ENCODE measurements around the gene PRRT2.

Gene PRRT2

DNA sequence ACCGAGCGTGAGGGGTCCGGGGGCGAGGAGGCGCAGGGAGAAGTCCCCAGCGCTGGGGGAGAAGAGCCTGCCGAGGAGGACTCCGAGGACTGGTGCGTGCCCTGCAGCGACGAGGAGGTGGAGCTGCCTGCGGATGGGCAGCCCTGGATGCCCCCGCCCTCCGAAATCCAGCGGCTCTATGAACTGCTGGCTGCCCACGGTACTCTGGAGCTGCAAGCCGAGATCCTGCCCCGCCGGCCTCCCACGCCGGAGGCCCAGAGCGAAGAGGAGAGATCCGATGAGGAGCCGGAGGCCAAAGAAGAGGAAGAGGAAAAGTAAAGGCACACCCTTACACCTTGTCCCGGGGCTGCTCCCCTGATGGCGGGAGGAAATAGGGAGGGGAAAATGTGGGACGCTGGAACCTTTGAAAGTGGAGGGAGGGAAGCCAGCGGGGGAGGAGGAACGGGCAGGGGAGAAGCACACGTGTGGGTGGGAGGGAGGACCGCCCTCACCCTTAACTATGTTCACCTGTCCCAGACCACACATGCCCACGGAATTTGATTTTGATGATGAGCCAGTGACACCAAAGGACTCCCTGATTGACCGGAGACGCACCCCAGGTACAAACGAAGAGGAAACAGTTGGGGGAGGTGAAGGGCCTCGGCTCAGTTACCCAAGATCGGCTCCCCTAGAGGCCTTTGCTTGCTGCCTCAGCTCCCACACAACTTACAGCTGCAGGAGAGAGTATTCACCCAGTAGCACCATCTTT is 4.9 kb downstream of the PRRT2 start:
- no peak for DNase-seq (ENCODE audit: extremely low read depth, low read depth)
- TF ChIP-seq, protein P1, sequence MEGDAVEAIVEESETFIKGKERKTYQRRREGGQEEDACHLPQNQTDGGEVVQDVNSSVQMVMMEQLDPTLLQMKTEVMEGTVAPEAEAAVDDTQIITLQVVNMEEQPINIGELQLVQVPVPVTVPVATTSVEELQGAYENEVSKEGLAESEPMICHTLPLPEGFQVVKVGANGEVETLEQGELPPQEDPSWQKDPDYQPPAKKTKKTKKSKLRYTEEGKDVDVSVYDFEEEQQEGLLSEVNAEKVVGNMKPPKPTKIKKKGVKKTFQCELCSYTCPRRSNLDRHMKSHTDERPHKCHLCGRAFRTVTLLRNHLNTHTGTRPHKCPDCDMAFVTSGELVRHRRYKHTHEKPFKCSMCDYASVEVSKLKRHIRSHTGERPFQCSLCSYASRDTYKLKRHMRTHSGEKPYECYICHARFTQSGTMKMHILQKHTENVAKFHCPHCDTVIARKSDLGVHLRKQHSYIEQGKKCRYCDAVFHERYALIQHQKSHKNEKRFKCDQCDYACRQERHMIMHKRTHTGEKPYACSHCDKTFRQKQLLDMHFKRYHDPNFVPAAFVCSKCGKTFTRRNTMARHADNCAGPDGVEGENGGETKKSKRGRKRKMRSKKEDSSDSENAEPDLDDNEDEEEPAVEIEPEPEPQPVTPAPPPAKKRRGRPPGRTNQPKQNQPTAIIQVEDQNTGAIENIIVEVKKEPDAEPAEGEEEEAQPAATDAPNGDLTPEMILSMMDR (IDR thresholded peaks at IDR 0.05; ENCODE audit: low read depth, low read length), result no peak

DNA sequence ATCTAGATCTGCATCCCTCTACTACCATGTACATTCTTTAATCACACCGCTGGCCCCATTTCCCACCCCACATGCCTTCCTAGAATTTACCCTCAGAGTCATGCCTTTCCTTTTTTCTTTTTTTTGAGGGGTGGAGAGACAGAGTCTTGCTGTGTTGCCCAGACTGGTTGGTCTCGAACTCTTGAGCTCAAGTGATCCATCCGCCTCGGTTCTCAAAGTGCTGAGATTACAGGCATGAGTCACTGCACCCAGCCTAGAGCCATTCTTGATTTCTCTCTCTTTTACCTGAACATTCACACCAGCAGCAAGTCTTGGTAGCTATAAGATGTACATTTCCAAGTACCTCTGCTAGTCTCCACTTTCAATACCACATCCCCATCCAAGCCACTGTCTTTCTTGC is 6.1 kb downstream of the PRRT2 start:
- no peak for DNase-seq (ENCODE audit: extremely low read depth, low read depth)
- TF ChIP-seq, protein P1 (IDR thresholded peaks at IDR 0.05; ENCODE audit: low read depth, low read length), result no peak

DNA sequence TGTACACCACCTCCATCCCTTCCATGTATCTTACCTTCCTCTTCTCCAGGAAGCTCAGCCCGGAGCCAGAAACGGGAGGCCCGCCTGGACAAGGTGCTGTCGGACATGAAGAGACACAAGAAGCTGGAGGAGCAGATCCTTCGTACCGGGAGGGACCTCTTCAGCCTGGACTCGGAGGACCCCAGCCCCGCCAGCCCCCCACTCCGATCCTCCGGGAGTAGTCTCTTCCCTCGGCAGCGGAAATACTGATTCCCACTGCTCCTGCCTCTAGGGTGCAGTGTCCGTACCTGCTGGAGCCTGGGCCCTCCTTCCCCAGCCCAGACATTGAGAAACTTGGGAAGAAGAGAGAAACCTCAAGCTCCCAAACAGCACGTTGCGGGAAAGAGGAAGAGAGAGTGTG is 7.5 kb downstream of the PRRT2 start:
- no peak for DNase-seq (ENCODE audit: extremely low read depth, low read depth)
- TF ChIP-seq, protein P1 (IDR thresholded peaks at IDR 0.05; ENCODE audit: low read depth, low read length), result no peak; the same call in 1 of the 2 replicates

DNA sequence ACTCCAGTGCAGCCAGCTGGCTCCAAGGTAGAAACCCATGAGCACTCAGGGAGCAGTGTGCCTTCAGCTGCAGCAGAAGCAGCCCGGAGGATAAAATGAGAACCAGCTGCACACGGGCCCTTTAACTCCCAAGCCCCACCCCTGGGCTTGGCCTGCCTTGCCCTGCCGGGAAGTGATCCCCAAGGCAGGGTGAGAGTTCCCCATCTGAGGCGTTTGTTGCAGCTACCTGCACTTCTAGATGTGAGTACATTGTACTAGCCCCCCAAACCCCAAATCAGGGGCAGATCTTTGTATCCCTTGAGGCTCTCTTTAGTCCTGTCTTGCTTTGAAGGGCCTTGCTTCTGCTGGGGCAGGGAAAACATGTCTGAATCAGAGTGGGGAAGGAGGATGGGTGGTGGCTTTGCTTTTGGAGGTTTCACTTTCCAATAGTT is 8.3 kb downstream of the PRRT2 start, which contains the start of gene MVP:
Gene MVP, plus strand, starts transcription at position 192 of the 431 bp plus-strand sequence. CDS start 10,088 bp downstream, outside the sequence.
- TF ChIP-seq, protein P1 (IDR thresholded peaks at IDR 0.05; ENCODE audit: low read depth, low read length), result no peak
- no peak for DNase-seq (ENCODE audit: extremely low read depth, low read depth)

DNA sequence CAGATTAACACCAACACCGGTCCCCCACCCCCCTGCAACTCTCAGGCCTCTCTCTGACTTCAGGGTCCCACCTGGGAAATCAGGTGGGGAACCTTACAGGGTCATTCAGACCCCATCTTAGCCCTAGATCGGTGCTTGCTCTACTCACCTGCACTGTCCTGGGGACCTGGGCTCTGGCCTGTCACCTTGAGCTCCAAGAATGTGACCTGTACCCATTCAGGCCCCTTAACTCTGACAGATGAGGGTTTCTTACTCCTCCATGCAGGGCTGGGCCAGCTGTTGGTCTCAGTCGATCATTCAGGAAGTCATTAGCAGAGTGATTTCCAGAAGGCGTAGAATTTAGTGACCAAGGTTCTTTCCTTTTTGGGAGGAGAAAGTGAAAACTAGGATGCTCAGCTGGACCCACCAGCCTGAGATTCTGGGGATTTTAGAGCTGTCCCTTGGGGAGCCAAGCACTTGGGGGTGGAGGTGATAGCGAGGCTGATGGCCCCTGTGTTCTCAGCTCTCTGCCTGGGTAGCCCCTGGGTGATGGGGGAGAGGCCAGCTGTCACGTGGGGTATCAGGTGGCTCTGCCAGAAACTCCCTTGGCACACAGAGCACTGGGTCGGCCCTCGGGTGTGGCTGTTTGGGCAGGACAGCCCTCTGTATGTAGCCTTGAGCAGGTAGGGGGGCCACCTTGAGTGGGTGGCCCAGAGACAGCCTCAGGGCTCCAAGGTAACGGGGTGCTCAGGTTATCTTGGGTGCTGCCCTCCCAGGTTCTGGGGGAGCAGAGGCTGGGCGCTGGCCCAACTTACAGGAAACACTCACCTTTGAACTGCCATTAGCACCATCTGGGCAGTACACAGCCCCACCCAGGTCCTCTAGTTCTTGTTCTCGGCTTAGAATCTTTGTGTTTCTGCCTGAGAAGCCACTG is 9.0 kb downstream of the PRRT2 start:
- no peak for DNase-seq (ENCODE audit: extremely low read depth, low read depth)
- TF ChIP-seq, protein P1 (IDR thresholded peaks at IDR 0.05; ENCODE audit: low read depth, low read length), result no peak

DNA sequence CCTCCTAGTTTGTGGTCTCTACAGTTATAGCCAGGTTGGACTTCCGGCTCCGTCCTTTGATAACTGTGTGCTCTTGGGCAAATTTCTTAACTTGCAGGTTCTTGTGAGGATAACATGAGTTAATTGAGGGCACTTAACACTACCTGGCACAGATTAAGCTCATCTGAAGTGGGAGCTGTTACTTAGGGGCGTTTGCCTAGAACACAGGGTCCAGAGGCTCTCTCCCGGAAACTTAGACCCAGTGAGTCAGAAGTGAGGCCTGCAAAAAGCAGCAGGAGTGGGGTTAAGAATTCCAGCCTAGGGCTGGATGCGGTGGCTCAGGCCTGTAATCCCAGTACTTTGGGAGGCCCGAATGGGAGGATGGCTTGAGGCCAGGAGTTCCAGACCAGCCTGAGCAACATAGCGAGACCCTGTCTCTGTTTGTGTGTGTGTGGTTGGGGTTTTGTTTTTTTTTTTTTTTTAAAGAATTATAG is 9.7 kb downstream of the PRRT2 start:
- DNase-seq (ENCODE audit: extremely low read depth, low read depth), result no peak
- TF ChIP-seq, protein P1 (IDR thresholded peaks at IDR 0.05; ENCODE audit: low read depth, low read length), result no peak

Data from AG09319 (cell line).